GM21619 (cell line): Measurements from ENCODE around the gene CDC42BPB.
"Not testable (repeated sequence)": the region's sequence is repeated elsewhere in the genome, so short reads cannot be mapped to it uniquely, and the experiment has no call there.

Source experiments
- ATAC-seq: cut with Tn5 transposase; IDR thresholded peaks from one replicate; pipeline ENCODE4 v1.9.1; 2021; ENCODE audit not compliant: unreplicated experiment

CDC42BPB gene

GRCh38 chr14:102929241-102930137, 127.9 kb downstream of the CDC42BPB start:
- no peak for ATAC-seq

GRCh38 chr14:102928412-102929240, 128.7 kb downstream of the CDC42BPB start:
- no peak for ATAC-seq

- ATAC-seq, result no peak
Observed at GRCh38 chr14:102927878-102928411, 129.4 kb downstream of the CDC42BPB start.

GRCh38 chr14:102927346-102927877, 129.9 kb downstream of the CDC42BPB start:
- ATAC-seq, result no peak

GRCh38 chr14:102926840-102927239, 130.5 kb downstream of the CDC42BPB start:
- ATAC-seq, result not testable (repeated sequence)

- no peak for ATAC-seq
Observed at GRCh38 chr14:102926104-102926503, 131.2 kb downstream of the CDC42BPB start.

- ATAC-seq, result no peak
Observed at GRCh38 chr14:102925646-102926045, 131.7 kb downstream of the CDC42BPB start.

GRCh38 chr14:102924632-102925588, 132.4 kb downstream of the CDC42BPB start:
- ATAC-seq, result no peak

GRCh38 chr14:102923925-102924486, 133.3 kb downstream of the CDC42BPB start:
- no peak for ATAC-seq

- ATAC-seq, result no peak
Observed at GRCh38 chr14:102923201-102923924, 134.0 kb downstream of the CDC42BPB start.

GRCh38 chr14:102922490-102923200, 134.7 kb downstream of the CDC42BPB start, which contains the start of gene AMN:
Gene AMN, plus strand, starts transcription at chr14:102922663. Its CDS starts 26 bp downstream, at chr14:102922689.
- ATAC-seq, result no peak

- no peak for ATAC-seq
Observed at GRCh38 chr14:102920998-102921304, 136.4 kb downstream of the CDC42BPB start.

- no peak for ATAC-seq
Observed at GRCh38 chr14:102920273-102920997, 136.9 kb downstream of the CDC42BPB start.

- no peak for ATAC-seq
Observed at GRCh38 chr14:102918438-102918837, 138.9 kb downstream of the CDC42BPB start.

GRCh38 chr14:102917469-102918211, 139.7 kb downstream of the CDC42BPB start:
- ATAC-seq, result no peak

GRCh38 chr14:102917056-102917385, 140.3 kb downstream of the CDC42BPB start:
- ATAC-seq, result no peak

GRCh38 chr14:102916347-102917055, 140.8 kb downstream of the CDC42BPB start:
- ATAC-seq, result no peak
